ENCODE measurements around the gene ZNF48.

Gene ZNF48

DNA sequence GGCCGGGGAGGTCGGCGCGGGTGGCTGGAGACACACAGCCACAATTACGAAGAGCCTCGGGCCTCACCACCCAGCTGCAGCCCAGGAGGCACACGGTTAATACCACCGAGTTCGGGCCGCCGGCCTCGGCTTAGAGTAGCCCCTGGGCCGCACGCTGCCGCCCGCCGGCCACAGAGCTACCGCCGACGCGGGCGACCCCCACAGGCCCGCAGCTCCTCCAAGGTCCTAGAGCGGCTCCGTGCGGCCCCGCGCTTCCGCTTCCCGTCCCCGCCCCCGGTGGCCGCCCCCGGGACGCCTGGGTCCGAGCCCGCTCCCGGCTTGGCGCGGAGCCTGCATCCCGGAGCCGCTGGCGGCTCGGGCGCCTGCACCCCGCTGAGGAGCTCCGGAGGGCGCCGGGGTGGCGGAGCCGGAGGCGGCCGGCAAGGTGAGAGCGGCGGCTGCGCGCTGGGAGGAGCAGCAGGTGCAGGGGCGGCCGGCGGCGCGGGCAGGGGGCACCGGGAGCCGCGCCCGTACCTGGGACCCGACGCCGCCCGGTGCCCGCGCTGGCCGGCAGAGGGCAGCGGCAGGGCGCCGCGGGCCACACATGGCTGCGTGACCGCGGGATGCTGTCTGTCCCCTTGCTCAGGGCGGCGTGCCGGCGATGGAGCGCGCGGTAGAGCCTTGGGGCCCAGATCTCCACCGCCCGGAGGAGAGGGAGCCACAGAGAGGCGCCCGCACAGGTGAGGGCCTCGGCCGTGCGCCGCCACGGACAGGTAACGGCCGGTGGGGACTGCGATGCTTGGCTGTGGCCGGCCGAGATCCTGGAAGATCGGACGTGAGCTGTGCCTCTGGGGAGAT lies at the start of gene ZNF48:
Gene ZNF48, plus strand, starts transcription at position 266 of the 837 bp plus-strand sequence. Its CDS starts 375 bp downstream, at position 641.
- Histone ChIP-seq H3K27ac (peak within 1 kb of the TSS in 20 of 21 experiments; percentile 25 to 93 (median 78)), H3K4me3 (peak within 1 kb of the TSS; percentile 55 to 87 (median 77))

DNA sequence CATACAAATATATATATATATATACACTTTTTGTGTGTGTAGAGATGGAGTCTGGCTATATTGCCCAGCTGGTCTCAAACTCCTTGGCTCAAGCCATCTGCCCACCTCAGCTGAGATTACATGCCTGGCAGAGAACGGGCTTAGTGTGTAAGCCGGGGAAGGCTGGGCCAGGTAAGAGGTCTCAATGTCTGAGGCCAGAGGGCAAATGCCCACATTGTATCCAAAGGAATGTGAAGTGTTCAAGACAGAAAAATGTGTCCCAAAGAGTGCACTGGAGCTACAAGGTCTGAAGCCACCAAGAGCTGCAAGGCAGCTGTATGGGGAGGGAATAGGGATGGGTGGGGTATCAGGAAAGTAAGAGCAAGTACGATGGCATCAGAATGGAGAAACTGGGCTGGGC lies 48.9 kb upstream of the ZNF48 start:
- H3K27ac ChIP-seq = no peak overlapping the region
- H3K4me3 ChIP-seq = no peak overlapping the region

GRCh38 chr16:30348113-30348512 lies 47.1 kb upstream of the ZNF48 start:
- no peak overlapping the region for H3K27ac ChIP-seq
- no peak overlapping the region for H3K4me3 ChIP-seq

DNA sequence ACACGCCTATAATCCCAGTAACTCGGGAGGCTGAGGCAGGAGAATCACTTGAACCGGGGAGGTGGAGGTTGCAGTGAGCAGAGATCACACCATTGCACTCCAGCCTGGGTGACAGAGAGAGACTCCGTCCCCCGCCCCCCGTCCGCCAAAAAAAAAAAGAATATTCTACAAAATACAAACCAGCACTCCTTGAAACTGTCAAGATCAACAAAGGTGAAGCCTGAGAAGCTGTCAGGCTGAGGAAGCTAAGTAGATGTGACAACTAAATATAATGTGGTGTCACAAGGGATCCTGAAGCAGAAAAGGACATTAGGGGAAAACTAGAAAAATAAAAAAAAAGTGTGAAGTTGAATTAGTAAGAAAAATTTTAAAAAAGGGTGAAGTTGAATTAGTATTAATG lies 46.3 kb upstream of the ZNF48 start:
- Histone ChIP-seq H3K27ac (no peak overlapping the region), H3K4me3 (no peak overlapping the region)

DNA sequence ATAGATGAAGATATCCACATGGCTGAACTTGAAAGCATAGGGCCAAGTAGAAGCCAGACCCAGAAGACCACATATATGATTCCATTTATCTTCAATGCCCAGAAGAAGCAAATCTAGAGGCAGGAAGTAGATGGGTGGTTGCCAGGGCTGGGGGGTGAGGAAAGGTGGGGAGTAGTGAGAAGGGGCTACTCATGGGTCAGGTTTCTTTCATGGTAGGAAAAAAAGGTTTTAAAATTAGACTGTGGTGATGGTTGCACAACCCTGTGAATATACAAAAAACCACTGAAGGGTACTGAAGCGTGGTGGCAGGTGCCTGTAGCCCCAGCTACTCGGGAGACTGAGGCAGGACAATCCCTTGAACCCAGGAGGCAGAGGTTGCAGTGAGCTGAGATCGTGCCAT lies 45.5 kb upstream of the ZNF48 start:
- H3K27ac ChIP-seq = peak overlapping the region in 1 of 21 experiments; percentile 18

GRCh38 chr16:30350134-30350871 lies 44.9 kb upstream of the ZNF48 start:
- Histone ChIP-seq H3K27ac (no peak overlapping the region), H3K4me3 (no peak overlapping the region)

More for the DNA sequence above, 45.5 kb upstream of the ZNF48 start:
- H3K4me3 ChIP-seq = no peak overlapping the region

- no peak overlapping the region for H3K27ac ChIP-seq
Observed at GRCh38 chr16:30351001-30351441, 44.2 kb upstream of the ZNF48 start.

GRCh38 chr16:30351586-30352419 lies 43.4 kb upstream of the ZNF48 start:
- Histone ChIP-seq H3K4me3 (no peak overlapping the region), H3K27ac (peak overlapping the region in 9 of 21 experiments; percentile 3 to 96 (median 43))

More at GRCh38 chr16:30351001-30351441, 44.2 kb upstream of the ZNF48 start:
- H3K4me3 ChIP-seq = no peak overlapping the region

DNA sequence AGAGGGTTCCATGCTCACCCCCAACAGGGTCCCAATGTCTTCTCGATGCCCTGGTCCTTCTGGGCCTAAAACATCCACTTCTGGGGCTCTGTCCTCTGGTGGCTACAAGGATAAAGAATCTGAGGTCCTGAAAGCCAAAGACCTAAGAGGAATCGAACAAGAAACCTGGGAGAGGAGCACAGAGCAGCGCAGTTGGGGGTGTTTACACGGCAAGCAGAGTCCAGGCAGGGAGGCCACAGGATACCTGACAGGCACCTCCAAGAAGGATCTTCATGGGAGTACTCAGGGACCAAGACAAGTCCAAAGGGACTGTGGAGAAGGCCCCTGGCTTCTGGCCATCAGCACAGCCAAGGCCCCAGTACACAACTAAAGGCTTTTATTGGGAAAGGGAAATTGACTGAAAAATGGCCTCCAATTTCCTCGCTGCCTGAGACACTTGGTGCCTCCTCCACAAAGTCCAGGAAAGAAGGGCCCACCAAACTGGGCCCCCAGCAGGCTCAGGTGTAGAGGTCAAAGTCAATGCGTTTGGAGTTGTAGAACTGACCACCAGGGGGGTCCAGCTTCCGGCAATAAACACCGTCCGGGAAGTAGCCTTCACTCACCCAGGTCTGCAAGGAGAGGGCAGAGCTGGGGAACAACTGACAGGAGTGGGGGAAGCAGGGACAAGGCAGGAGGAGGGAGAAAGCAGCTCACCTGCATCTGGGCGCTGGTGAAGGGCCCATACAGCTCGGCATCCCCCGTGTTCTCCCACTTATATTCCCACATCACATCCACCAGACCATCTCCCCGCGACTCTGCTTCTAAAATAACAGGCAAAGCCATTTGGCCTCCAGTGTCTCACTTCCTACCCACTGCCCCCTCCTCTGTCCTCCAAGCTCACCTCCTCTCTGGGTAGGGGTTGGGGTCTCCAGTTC lies 42.5 kb upstream of the ZNF48 start:
- no peak overlapping the region for H3K4me3 ChIP-seq
- peak overlapping the region in 8 of 21 experiments; percentile 3 to 96 (median 50) for H3K27ac ChIP-seq

DNA sequence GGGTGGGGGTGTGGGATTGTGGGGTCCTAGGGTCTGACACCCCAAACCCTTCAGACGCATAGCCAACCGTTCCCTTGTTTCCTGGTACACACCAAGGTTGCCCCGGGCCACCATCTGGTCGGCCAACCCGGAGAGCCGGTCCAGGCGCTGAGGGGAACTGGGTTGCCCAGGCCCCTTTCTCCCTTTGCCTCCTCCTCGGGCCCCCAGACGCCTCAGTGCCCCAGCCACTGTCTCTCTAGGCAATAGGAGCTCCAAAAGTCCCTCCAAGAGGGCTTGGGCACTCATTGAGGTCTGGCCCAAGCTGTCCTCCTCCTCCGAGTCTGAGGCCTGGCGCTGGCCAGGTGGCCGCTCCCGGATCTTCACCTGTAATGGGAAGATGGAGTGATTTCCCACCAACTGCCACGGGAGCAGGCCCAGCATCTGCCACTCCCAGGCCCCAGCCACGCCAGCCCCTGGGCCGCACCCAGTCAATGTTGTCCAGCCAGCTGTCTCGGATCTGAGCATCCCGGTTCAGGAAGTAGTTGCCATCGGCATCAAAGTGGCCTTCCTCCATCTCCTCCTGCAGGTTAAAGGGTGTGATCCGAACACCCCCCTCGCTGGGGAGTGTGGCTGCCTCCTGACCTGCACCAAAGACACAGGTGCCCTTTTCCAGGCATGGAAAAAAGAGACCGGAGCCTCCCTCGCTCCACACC lies 41.6 kb upstream of the ZNF48 start:
- peak overlapping the region in 2 of 7 experiments; percentile 70 to 92 for H3K4me3 ChIP-seq

DNA sequence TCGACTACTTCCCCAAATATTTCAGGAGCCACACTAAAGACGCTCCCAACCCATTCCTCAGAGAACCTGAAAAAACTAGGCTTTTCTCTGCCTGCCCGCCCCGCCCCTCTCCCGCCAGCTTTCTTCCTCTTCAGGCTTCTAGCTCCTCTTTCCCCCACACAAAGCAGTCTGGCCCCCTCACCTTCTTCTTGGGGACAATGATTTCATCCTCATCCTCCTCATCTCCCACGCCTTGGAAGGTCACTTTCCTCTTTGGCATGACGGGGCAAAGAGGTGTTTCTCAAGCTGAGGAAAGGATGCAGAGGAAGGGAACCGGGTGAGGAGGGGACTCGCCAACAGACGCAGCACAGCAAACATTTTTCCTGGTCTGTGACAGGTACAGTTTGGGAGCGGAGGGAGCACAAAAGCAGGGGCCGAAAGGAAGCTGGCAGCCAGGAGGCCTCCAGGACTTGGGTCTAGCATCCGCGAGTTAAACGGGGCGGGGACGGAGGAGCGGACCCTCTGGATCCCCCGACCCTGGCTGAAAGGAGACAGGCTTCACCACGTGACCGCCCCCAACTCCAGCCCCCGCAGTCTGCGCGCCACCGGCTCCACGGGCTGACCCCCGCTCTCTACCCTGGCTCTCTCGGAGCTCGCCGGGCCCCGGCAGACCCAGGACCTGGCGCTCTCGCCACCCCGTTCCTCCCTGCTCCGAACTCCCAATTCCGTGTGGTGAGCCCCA lies 40.6 kb upstream of the ZNF48 start:
- Histone ChIP-seq H3K4me3 (peak overlapping the region; percentile 68 to 97 (median 77)), H3K27ac (peak overlapping the region; percentile 16 to 97 (median 94))

More for the DNA sequence above, 41.6 kb upstream of the ZNF48 start:
- H3K27ac ChIP-seq = peak overlapping the region in 10 of 21 experiments; percentile 3 to 97 (median 96)

DNA sequence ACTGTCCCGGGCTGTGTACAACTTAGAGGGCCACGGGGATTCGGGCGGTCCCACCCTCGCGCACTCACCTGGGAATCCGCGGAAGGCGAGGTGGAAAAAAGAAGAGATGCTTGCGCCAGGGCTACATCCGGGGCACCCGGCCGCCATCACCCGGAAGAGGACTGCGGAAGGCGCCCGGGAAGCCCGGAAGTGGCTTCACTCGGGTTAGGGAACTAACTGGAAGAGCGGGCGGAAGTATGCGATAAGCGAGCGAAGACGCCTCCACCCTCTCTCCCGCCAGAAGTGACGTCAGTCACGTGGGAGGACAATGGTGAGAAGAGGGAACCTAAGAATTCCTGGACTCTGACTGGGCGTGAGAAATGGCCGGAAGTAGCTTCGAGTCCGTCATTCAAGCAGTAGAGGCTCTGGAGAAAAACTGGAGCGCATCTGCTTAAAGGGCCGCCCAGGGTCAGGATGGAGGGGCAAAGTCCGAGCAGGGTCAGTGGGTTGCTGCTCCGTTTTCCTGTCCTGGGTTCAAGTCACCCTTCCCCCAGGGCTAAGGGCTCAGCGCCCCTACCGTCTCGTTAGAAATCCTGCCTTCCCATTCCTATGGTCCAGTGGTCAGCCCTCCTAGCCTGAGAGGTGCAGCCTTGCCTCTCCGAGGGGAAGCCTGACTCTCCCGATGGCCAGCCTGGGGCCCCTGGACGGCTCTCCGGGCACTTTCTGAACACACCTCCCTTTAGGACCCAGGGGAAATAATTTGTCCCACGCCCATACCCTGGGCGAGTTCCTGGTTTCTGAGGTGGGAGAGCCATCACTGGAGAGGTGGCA lies 39.9 kb upstream of the ZNF48 start, which contains the start of gene CD2BP2:
Gene CD2BP2, minus strand, starts transcription at position 165 of the 810 bp plus-strand sequence. CDS start 627 bp downstream, outside the sequence.
- Histone ChIP-seq H3K4me3 (peak within 1 kb of the TSS; percentile 68 to 97 (median 77)), H3K27ac (peak within 1 kb of the TSS; percentile 68 to 97 (median 94))

DNA sequence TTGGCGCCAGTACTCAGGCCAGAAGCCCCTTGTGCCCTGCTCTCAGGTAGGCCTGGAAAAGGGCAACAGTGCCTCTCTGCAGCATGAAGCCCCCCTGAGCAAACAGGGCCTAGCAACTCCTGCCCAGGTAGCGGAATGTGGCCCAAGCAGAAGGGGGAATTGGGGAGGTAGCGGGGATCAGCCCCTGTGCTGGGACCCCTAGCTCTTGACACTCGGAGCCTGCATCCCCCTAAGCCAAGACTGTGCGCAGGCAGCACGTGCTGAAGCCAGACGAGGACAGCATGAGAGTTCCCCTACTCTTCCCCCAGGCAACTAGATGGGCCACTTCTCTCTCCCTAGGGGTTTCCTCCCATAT lies 39.3 kb upstream of the ZNF48 start:
- H3K4me3 ChIP-seq = peak overlapping the region; percentile 68 to 97 (median 77)
- peak overlapping the region; percentile 68 to 97 (median 94) for H3K27ac ChIP-seq

DNA sequence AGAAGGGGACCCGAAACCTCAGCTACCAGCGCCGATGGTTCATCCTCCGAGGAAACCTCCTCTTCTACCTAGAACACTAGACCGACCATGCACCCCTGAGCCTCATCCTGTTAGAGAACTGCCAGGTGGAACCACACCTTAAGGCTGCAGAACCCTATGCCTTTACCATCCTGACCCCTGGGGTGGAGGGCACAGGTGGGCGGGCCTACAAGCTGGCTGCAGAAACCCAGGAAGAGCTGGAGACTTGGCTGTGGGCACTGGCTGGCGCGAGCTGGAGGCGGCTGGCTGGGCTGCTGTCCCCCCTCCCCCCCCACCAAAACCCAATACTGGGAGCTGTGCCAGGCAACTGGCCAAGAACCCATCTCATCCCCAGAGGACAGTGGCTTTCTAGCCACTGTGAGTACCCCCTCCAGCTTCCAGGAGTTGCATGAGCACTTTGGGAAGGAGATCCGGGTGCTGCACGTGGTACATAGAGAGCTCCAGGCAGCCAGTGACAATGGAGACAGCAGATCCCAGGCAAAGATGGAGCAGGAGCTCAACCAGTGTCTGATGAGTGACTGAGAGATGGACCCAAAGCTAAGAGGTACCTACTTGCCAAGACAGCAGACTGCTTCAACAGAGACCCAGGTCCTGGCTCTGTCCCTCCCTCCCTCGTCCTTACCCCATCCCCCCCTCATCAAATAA lies 38.7 kb upstream of the ZNF48 start:
- peak overlapping the region in 2 of 7 experiments; percentile 77 to 97 for H3K4me3 ChIP-seq
- H3K27ac ChIP-seq = peak overlapping the region in 17 of 21 experiments; percentile 81 to 97 (median 94)

- H3K4me3 ChIP-seq = no peak overlapping the region
- peak overlapping the region in 4 of 21 experiments; percentile 27 to 97 (median 94) for H3K27ac ChIP-seq
Observed at GRCh38 chr16:30357085-30357714, 38.0 kb upstream of the ZNF48 start.
